ENCODE measurements around the gene BHMT. TPM values are rescaled to one million over a fixed set of nuclear protein-coding genes. Genes with fewer than 3 reads are reported as not detected.
A peak's percentile ranks its signal among the peaks of the same experiment; 100 is the strongest.

BHMT gene
- total RNA-seq, 4 donors from 2014 or later, result 0.83 TPM; not detected in 3

DNA sequence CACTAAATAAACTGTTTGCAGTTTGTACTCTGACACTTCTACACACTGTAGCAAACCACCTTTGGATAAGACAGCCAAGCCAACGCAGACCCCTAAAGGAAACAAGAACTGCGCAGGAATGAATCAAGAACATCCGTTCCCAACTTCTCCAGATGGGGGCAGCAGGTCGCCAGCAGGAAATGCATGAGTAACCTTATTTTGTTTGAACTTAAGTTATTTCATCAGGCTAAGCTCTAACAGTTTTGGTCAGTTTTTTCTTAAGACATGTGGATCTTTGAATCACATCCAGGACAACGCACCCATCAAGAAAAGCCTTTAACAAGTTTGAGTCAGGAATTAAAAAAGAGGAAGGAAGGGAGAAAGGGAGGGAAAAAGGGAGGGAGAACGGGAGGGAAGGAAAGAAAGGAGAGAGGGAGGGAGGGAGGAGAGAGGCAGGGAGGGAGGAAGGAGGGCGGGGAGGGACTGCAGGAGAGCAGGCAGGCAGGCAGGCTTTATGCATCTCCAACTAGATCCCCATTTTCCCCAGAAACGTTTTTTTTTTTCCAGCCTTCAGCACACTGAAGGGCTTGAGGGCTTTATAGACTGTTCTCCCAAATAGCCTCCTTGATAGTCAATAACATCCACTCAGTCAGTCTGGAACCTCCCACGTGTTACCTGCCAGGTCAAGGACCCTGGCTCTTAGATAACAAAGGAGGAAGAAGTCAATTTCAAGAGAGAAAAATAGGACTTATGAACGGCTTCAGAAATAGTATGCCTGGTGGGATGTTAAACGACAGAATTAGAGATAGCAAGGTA is 22.2 kb downstream of the BHMT start:
- H3K4me3 ChIP-seq (ENCODE audit: low read depth, poor library complexity, severe bottlenecking), result no peak overlapping the region
- DNase-seq (ENCODE audit: low spot score in 2 of 2), result peak; percentile 54 to 89
- TF ChIP-seq CTCF (IDR thresholded peaks at IDR 0.05) (peak in 1 of 3 donors; percentile 56), POLR2A (IDR thresholded peaks at IDR 0.05) (no peak)
- intact Hi-C loops (cut with DNase I; ENCODE audit: low total_unique reads), result loop anchor here (10.0 kb wide), 1 partner anchor 331 kb away; no protein-coding TSS in a partner anchor
- 7 to 9% methylated on average over 11 of the region's 11 CpGs for WGBS, 2 donors

DNA sequence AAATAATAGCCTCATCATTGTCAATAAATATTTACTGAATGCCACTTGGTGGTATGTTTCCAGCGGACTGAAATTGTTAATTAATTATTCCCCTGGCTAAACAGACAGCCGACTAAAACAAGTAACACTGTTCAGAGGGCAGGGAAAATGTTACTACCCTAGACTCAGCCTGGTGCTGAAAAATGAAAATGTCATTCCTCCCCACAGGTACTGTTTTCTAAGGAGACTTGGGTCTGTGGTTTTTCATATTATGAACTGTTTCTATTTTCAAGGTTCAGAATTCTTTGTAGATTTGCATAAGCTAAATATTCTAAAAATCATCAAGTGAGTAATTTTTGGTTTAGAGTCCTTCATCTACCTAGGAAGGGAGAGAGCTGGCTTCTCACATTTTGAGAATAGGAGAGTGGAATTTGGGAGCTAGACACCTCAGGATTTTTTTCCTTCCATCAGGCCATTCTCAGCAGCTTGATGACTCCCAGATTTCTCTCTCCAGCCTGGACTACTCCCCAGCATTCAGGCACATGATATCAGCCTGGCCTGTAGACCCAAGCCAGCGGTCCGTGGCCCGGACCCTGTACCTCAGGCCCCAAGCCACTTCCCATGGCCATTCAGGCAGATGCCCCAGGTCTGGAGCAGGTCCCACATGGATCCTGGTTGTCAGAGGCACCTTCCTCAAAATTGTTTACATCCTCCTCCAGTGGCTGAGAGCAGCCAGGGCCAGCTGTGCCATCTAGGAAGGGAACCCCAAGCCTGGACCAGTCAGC is 24.4 kb downstream of the BHMT start:
- no peak for DNase-seq (ENCODE audit: low spot score in 2 of 2)
- H3K4me3 ChIP-seq (ENCODE audit: low read depth, poor library complexity, severe bottlenecking), result no peak overlapping the region
- TF ChIP-seq CTCF (IDR thresholded peaks at IDR 0.05), result no peak
- no peak for TF ChIP-seq POLR2A (IDR thresholded peaks at IDR 0.05)
- intact Hi-C loops (cut with DNase I; ENCODE audit: low total_unique reads), result loop anchor here (10.0 kb wide), 1 partner anchor 329 kb away; no protein-coding TSS in a partner anchor
- WGBS, 2 donors, result 86 to 89% methylated on average over 5 of the region's 5 CpGs

DNA sequence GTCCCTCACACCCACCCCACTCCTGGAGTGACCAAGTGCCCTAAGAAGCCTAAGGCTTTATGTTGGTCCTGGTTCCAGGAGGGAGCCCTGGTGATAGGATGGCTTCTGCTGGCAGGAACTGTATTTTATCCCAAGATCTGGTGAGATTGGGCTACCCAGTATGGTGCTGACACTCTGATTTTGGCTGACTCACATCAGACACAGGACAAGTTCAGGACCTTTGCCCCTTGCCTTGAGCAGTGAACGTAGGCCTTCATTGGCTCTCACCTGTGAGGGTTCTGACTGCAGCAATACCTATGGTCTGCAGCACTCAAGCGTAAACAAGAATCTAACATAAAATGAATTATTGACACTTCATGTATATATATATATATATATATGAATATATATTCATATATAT is 25.0 kb downstream of the BHMT start:
- TF ChIP-seq CTCF (IDR thresholded peaks at IDR 0.05) (no peak), POLR2A (IDR thresholded peaks at IDR 0.05) (no peak)
- DNase-seq (ENCODE audit: low spot score in 2 of 2), result no peak
- WGBS, 2 donors, result 74 to 100% methylated on average over 2 of the region's 2 CpGs
- H3K4me3 ChIP-seq (ENCODE audit: low read depth, poor library complexity, severe bottlenecking), result no peak overlapping the region
- intact Hi-C loops (cut with DNase I; ENCODE audit: low total_unique reads), result loop anchor here (10.0 kb wide), 1 partner anchor 328 kb away; no protein-coding TSS in a partner anchor

- TF ChIP-seq POLR2A (IDR thresholded peaks at IDR 0.05) (no peak), CTCF (IDR thresholded peaks at IDR 0.05) (no peak)
- 83% methylated on average over 3 of the region's 3 CpGs for WGBS, 2 donors
- DNase-seq (ENCODE audit: low spot score in 2 of 2), result no peak
- H3K4me3 ChIP-seq (ENCODE audit: low read depth, poor library complexity, severe bottlenecking), result no peak overlapping the region
- intact Hi-C loops (cut with DNase I; ENCODE audit: low total_unique reads), result no loop called here
Measured at GRCh38 chr5:79140553-79140952, 28.9 kb downstream of the BHMT start.

GRCh38 chr5:79143684-79144379 is 32.2 kb downstream of the BHMT start:
- intact Hi-C loops (cut with DNase I; ENCODE audit: low total_unique reads), result no loop called here
- TF ChIP-seq CTCF (IDR thresholded peaks at IDR 0.05) (no peak), POLR2A (IDR thresholded peaks at IDR 0.05) (no peak)
- no peak for DNase-seq (ENCODE audit: low spot score in 2 of 2)
- H3K4me3 ChIP-seq (ENCODE audit: low read depth, poor library complexity, severe bottlenecking), result no peak overlapping the region
- 76 to 77% methylated on average over 6 of the region's 6 CpGs for WGBS, 2 donors

All from lower leg skin (tissue), 4 donors.